Measurements from ENCODE around the gene BICC1.

- TF ChIP-seq CTCF (IDR thresholded peaks at IDR 0.05): no peak
- no peak for TF ChIP-seq POLR2AphosphoS5 (IDR thresholded peaks at IDR 0.05)
- no peak for TF ChIP-seq POLR2A (IDR thresholded peaks at IDR 0.05)
These were observed 334.2 kb downstream of the BICC1 start for GRCh38 chr10:58846856-58847255.

All from upper lobe of left lung (tissue), 4 donors.